GM21528 (cell line): ENCODE results near the gene RBMS1.
"Not testable (repeated sequence)": the region's sequence is repeated elsewhere in the genome, so short reads cannot be mapped to it uniquely, and the experiment has no call there.

ENCODE experiments used
- ATAC-seq: cut with Tn5 transposase; IDR thresholded peaks from one replicate; pipeline ENCODE4 v1.9.1; 2021; ENCODE audit warnings: mild to moderate bottlenecking, moderate library complexity; ENCODE audit not compliant: unreplicated experiment, low FRiP score

The RBMS1 gene

DNA sequence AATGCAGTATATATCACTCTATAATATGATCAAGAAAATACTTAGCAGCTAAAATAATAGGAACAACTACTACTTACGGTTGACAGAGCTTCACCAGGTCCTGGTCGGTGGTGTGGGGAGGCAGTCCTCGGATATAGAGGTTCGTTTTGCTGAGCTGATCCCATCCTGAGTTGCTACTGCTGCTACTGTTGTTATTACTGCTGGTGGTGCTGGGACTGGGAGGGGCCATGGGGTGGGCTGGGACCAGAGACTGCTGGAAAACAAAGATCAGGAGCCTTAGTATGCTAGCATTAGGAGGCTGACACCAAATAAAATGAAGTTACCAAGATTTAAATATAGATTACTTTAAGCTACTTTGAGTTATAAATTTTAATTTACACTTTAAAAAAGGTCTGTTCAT is 126.5 kb downstream of the RBMS1 start:
- not testable (repeated sequence) for ATAC-seq

- no peak for ATAC-seq
Observed at GRCh38 chr2:160366474-160366873, 127.1 kb downstream of the RBMS1 start.

DNA sequence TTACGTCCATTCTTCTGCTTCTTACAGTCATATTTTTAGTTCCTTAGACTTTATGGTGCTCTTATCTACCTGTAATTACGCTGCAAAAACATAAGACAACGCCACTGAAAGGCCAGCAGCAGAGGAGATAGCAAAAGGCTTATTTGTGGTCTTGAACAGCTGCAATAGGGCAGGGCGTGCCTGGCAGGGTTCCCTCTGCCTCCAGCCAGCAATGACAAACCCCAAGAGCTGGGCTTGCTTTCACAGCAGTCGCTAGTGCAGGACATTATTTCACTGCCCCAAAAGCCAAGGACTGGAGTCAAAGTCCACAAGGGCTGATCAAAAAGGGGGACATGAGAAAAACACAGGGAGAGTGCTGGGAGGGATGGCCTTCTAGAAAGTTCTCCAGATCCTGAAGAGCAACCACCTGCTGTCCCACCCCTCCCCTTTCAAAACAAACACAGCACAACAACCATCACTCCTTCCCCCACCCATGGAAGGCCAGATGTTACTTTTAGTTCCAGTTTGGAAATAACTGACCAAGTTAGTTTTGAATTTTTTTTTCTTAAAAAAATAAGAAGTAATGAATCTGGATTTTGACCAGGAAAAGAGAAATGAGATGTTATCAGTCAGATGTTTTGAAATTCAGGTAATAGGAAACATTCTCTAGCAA is 127.8 kb downstream of the RBMS1 start:
- no peak for ATAC-seq

DNA sequence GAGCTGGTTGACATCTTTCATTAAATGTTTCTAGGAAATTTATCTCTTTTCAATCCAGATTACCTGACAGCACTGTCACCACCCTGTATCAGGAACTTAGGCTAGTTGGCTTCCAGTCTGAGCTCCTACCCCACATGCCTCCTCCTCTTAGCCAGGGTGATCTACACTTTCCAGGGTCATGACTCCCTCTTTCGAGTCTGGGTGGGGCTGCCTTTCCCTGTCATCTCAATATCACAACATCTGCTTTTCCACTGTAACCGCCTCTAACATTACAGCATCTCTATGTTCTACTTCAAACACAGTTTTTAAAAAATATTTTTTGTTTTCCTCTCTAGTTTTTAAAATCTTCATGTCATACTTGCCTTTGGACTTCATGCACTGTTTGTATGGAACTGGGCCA is 129.2 kb downstream of the RBMS1 start:
- no peak for ATAC-seq

DNA sequence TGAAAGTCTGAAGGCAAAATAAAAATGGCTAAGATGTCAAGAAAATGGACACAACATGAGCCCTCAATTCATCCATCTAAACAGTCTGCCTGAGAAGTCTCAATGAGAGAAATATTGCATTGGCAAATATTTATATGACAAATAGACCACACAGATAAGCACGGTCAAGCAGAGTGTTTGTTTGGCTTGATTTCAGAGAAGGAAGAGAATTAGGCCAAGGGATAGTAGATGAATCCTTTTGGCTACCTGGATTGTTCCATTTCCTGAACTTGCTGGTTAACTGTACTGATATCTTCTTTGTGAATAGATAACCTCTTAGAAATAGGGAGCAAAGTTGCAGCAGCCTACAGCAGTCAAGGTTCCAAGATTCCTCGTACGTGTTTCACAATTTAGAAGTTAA is 129.6 kb downstream of the RBMS1 start:
- ATAC-seq: no peak

- no peak for ATAC-seq
Observed at GRCh38 chr2:160363055-160363454, 130.6 kb downstream of the RBMS1 start.

DNA sequence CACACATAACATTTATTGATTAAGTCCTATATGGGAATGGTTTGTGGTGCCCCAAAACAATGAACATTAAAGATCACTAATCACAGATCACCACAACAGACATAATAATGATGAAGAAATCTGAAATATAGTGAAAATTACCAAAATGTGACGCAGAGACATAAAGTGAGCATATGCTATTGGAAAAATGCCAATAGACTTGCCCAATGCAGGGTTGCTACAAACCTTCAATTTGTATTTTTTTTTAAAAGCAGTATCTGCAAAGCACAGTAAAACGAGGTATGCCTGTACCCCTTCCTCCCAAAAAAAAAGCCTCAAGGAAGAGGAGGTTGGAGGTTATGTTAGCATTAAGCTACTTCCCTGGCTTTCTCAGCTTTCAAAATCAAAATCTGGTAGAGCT is 131.1 kb downstream of the RBMS1 start:
- ATAC-seq: no peak

- no peak for ATAC-seq
Observed at GRCh38 chr2:160362018-160362417, 131.6 kb downstream of the RBMS1 start.

DNA sequence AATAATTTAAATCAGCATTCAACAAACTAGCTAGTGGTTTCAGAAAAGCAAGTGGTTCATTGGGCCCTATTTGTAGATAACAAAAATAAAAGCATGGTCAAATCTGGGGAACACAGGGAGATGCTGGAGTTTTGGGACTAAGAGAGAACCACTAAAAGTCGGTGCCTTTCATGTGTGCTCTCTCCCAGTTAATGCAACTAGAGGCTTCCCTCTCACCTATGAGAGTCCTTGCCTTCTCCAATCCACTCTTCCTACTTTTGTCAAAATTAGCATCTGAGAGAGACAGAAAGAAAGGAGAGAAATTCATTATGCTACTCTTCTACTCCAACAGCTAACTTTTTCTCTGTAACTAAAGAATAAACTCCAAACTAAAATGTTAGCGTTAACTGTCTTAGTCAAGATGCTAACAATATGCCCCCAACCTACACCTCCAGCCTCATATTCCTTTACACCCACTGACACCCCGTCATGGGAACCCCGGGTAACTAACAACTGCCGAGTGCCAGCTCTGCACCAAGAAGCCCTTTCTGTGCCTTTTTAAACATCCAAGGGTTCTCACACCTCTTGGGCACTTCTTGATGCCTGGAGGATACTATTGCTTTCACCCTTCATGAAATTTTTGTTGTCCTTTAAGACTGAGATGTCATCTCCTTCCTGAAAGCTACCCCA is 133.4 kb downstream of the RBMS1 start:
- ATAC-seq: no peak

- ATAC-seq: no peak
Observed at GRCh38 chr2:160358046-160358445, 135.6 kb downstream of the RBMS1 start.

DNA sequence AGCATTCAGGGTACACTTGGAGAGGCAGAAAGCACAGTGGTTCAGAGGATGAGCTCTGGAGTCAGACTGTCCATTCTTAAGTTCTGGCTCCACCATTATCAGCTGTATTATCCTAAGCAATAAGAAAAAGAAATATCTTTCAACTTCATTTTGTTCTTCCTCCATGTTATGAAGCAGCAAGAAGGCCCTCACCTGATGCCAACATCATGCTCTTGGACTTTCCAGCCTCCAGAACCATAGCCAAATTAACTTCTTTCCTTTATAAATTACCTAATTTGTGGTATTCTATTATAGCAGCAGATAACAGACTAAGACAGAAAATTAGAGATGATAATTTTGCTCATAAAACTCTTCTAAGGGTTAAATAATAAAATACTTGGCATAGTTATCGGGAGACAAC is 137.1 kb downstream of the RBMS1 start:
- no peak for ATAC-seq

DNA sequence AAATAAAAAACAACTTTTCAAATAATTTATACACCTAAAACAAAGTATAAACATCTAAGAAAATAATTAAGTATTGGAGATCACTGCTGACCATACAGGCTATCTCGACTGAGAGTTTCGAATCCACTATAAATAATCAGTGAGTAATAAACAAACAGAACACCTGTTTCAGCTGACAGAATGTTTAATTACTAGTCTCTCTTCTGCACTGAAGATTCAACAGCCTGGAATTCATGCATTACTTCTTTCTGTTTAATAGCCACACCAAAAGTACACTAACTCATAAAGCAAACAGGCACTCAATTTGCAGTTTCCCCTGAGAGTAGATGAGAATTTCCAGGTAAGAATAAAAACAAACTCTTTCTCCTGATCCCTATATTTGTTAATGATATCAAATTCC is 138.5 kb downstream of the RBMS1 start:
- ATAC-seq: no peak

DNA sequence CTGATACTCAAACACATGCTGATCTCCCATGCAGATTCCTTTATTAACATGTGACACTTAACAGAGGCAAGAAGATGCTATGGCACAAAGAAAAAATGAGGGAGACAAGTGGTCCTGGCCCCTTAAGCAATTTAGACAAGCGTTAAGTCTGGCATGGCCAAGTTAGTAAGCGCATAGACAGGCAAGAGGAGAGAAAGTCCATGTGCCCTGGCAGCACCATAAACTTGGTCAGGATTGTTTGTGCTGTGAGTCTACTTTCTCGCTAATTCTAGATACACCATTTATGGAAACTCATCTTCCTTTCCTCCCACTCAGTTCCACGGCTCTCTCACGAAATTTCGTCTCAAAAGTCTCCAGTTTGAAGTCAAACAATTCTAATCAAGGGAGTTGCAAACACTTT is 138.9 kb downstream of the RBMS1 start:
- ATAC-seq: no peak

- no peak for ATAC-seq
Observed at GRCh38 chr2:160353813-160354212, 139.8 kb downstream of the RBMS1 start.

- ATAC-seq: no peak
Observed at GRCh38 chr2:160353166-160353565, 140.4 kb downstream of the RBMS1 start.

GRCh38 chr2:160352500-160352899 is 141.1 kb downstream of the RBMS1 start:
- ATAC-seq: no peak

GRCh38 chr2:160351956-160352355 is 141.7 kb downstream of the RBMS1 start:
- no peak for ATAC-seq

- no peak for ATAC-seq
Observed at GRCh38 chr2:160349306-160349705, 144.3 kb downstream of the RBMS1 start.

DNA sequence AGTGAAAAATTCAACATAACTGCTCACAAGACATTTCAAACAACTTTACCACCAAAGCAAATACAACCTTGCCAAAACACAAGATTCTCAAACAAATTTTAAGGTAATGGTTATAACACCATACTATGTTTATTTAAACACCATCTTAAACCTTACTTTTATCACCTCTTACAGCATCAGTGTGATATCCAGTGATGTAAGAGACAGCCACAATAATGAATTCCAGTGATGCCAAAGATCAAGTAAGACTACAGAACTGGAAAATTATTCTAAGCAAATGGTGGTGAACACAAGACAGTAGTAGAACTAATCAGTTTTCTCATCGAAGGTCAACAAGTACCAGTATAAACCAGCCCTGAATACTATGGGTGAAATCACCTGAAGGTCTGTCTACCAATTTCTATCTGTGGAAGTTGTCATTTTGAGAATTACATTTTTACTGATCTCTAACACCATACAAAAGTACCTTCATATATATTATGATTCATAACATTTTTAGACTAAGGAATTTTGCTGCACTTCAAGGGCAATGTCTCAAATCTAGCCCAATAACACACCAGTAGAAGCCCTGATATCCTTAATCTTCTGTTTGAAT is 146.2 kb downstream of the RBMS1 start:
- ATAC-seq: no peak

DNA sequence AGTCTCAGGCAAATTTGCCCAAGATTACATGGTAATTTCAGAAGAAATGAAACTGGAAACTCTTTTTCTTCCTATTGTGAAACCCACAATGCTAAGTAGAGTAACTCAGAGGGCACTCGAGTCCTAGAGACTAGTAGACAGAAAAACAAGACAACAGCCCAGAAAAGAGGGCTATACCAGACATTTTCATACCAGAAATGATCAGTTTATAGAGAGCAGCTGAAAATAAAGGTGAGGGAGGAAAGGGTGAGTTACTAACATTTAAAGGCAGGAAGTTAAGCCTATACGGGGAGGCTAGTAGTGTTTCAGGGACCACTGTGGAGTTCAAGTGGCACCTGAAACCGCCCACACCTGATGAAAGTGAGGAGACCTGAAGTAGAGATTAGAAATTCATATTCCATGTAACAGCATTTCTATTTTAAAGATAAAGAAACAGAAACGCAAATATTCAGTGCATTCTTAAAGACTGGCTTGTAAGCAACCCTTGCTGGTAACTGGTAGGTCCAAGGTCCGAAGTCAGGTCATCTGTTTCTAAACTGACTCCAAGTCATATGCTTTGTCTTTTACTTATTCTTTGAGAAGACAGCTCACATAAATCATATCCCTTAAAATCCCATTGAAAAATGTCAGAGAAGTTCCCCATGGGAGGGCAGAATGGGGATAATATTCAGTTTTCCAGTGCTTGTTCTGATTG is 148.4 kb downstream of the RBMS1 start:
- no peak for ATAC-seq

DNA sequence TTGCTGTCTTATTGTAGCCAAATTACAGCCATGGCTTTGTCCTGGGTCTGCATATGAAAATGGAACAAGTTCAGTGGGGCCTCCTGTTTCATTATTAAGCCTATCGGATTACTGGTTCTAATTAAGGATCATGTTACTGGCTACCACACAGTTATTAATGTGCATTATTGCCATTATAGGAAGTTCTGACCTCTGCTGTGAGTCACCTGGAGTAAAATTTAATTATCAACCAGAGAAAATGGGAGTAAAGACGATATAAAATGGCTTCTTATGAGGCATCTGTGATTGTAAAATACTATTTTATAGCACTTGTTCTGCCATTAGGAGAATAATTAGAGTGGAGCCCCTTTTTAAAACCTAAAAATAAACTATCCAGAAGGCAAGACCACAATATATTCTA is 150.2 kb downstream of the RBMS1 start:
- no peak for ATAC-seq
